ENCODE results near the gene KLHL10.

DNA sequence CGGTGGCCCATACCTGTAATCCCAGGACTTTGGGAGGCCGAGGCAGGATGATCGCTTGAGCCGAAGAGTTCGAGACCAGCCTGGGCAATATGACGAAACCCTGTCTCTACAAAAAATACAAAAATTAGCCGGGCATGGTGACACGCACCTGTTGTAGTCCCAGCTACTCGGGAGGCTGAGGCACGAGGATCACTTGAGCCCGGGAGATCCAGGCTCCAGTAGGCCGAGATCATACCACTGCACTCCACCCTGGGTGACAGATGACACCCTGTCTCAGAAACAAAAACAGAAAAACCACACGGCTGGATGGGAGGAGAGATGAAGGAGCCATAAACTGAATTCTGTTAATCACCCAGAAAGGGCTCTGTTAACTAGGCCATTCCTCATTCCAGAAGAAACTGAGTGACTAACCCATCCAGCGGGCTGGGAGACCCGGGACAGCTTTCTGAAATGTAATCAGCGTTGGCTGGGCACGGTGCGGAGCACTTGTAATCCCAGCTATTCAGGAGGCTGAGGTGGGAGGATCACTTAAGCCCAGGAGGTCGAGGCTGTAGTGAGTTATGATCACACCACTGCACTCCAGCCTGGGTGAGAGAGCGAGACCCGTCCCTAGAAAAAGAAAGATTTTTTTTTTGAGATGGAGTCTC is 952 bp upstream of the KLHL10 start:
- TF ChIP-seq POLR2AphosphoS5 (IDR thresholded peaks at IDR 0.05; ENCODE audit: low read depth) (no peak), CTCF (conservative IDR thresholded peaks at IDR 0.05; ENCODE audit: low read depth in 2 of 2) (no peak), EZH2phosphoT487 (IDR thresholded peaks at IDR 0.05; ENCODE audit: unreplicated experiment) (no peak)

Data from GM23338 (cell line).